ENCODE measurements around the gene EFR3B. TPM values are rescaled to one million over a fixed set of nuclear protein-coding genes. Genes with fewer than 3 reads are reported as not detected.

The EFR3B gene
- total and polyA plus RNA-seq, 2 of the 4 experiments (the other 2 are of a cell fraction), result 0.38 to 0.90 TPM

GRCh38 chr2:25063876-25064660, 22.2 kb downstream of the EFR3B start:
- Histone ChIP-seq H3K18ac (ENCODE audit: low read depth, low read length) (no peak overlapping the region), H3K9me1 (ENCODE audit: insufficient read depth, low read length) (no peaks in the 10 kb centered on the region), H3K36me3 (ENCODE audit: control insufficient read depth, insufficient read depth, low read length) (no peaks in the 10 kb centered on the region), H3K9me3 (ENCODE audit: control insufficient read depth, insufficient read depth, low read length) (peaks cover 6% of the 10 kb centered on the region), H3K23ac (ENCODE audit: low read depth, low read length) (no peak overlapping the region), H3K4me1 (ENCODE audit: control insufficient read depth, insufficient read depth, low read length) (no peaks in the 10 kb centered on the region), H2AK5ac (ENCODE audit: low read depth, low read length) (no peak overlapping the region), H2AFZ (replicated peaks; ENCODE audit: low read length, poor library complexity) (no peak overlapping the region), H3K27ac (ENCODE audit: insufficient read depth, low read length) (no peak overlapping the region), H3K4me3 (ENCODE audit: insufficient read depth, low read depth, low read length) (no peak overlapping the region), H4K8ac (ENCODE audit: low read depth in 2 of 2, low read length in 2 of 2) (no peak overlapping the region), H2BK15ac (ENCODE audit: low read depth, low read length) (no peak overlapping the region), H3K79me1 (ENCODE audit: low read depth in 1 of 2, low read length in 2 of 2) (no peaks in the 10 kb centered on the region), H2BK5ac (ENCODE audit: low read depth, low read length, poor library complexity, severe bottlenecking) (no peak overlapping the region), H3K56ac (ENCODE audit: extremely low read depth, insufficient read depth, low read length) (no peak overlapping the region), H2AK9ac (replicated peaks; ENCODE audit: low read depth, low read length, poor library complexity) (no peak overlapping the region), H4K20me1 (ENCODE audit: insufficient read depth, low read length) (no peaks in the 10 kb centered on the region), H4K5ac (ENCODE audit: low read depth, low read length) (no peak overlapping the region), H3K27me3 (ENCODE audit: control insufficient read depth, insufficient read depth, low read length) (no peaks in the 10 kb centered on the region; the same call in 1 of the 2 replicates), H4K91ac (ENCODE audit: insufficient read depth, low read depth, low read length) (no peak overlapping the region), H3K9ac (ENCODE audit: low read depth, low read length) (no peak overlapping the region), H3K4ac (ENCODE audit: low read depth, low read length) (no peak overlapping the region), H2BK20ac (ENCODE audit: low read depth, low read length) (no peak overlapping the region), H2BK120ac (ENCODE audit: low read depth, low read length) (no peak overlapping the region), H3K14ac (replicated peaks; ENCODE audit: low read depth, low read length) (no peak overlapping the region), H3K4me2 (ENCODE audit: low read depth, low read length) (no peak overlapping the region)
- CTCF ChIA-PET, result no interaction called here
- no peak for DNase-seq
- in situ Hi-C loops (cut with MboI; ENCODE audit: low sequenced_read_pairs) (no loop called here), dilution Hi-C loops (cut with HindIII; ENCODE audit: low sequenced_read_pairs, unreplicated experiment) (no loop called here), intact Hi-C loops (cut with micrococcal nuclease) (no loop called here)
- no CpG with 5 or more reads among the region's 13 CpGs for WGBS, 2 experiments (ENCODE audit: extremely low coverage in 2 of 2, insufficient read length in 1 of 2)
- ATAC-seq (ENCODE audit: low read depth), result no peak
- no TSS peak for BruUV-seq (replicated peaks)
- TF ChIP-seq SMC3 (IDR thresholded peaks at IDR 0.05; ENCODE audit: low read depth, low read length) (no peak), CTCF (conservative IDR thresholded peaks at IDR 0.05; ENCODE audit: low read depth, low read length) (no peak), MAFK (IDR thresholded peaks at IDR 0.05; ENCODE audit: low read depth, low read length) (no peak), RCOR1 (IDR thresholded peaks at IDR 0.05; ENCODE audit: insufficient replicate concordance, low read length) (no peak), MXI1 (IDR thresholded peaks at IDR 0.05; ENCODE audit: borderline replicate concordance, low read depth, low read length) (no peak), CHD1 (IDR thresholded peaks at IDR 0.05; ENCODE audit: low read depth, low read length) (no peak), ELK1 (IDR thresholded peaks at IDR 0.05; ENCODE audit: borderline replicate concordance, low read depth, low read length) (no peak), FOS (IDR thresholded peaks at IDR 0.05; ENCODE audit: low read depth, low read length) (no peak), USF2 (IDR thresholded peaks at IDR 0.05; ENCODE audit: low read depth, low read length) (no peak), CEBPB (IDR thresholded peaks at IDR 0.05; ENCODE audit: low read depth, low read length) (no peak), RAD21 (IDR thresholded peaks at IDR 0.05; ENCODE audit: low read length) (no peak), BHLHE40 (IDR thresholded peaks at IDR 0.05; ENCODE audit: low read depth, low read length) (no peak), NFE2L2 (IDR thresholded peaks at IDR 0.05; ENCODE audit: low read depth, low read length) (no peak), RFX5 (IDR thresholded peaks at IDR 0.05; ENCODE audit: low read depth, low read length) (no peak), POLR2A (IDR thresholded peaks at IDR 0.05; ENCODE audit: low read depth, low read length) (no peak), MAZ (IDR thresholded peaks at IDR 0.05; ENCODE audit: borderline replicate concordance, low read depth, low read length) (no peak)
- POLR2A ChIA-PET (ENCODE audit: unreplicated experiment), result no interaction called here

All from IMR-90 (cell line).